Measurements from ENCODE around the gene CCDC192. TPM values are rescaled to one million over a fixed set of nuclear protein-coding genes. Genes with fewer than 3 reads are reported as not detected.
"Not testable (repeated sequence)": the region's sequence is repeated elsewhere in the genome, so short reads cannot be mapped to it uniquely, and the experiment has no call there.

The CCDC192 gene
- total RNA-seq, 1 donor from 2014 or later = 0.26 TPM

- no peak for DNase-seq (ENCODE audit: low spot score)
- no peak for TF ChIP-seq CTCF (IDR thresholded peaks at IDR 0.05; ENCODE audit: unreplicated experiment)
- no peaks in the 10 kb centered on the region for H3K9me3 Mint-ChIP-seq (ENCODE audit: unreplicated experiment)
- no peak overlapping the region for H3K27ac Mint-ChIP-seq (ENCODE audit: unreplicated experiment)
- H3K27me3 Mint-ChIP-seq (ENCODE audit: unreplicated experiment) = no peaks in the 10 kb centered on the region
- peaks cover 14% of the 10 kb centered on the region for H3K4me1 Mint-ChIP-seq (ENCODE audit: unreplicated experiment)
- no peaks in the 10 kb centered on the region for H3K36me3 Mint-ChIP-seq (ENCODE audit: low read depth, unreplicated experiment)
- peak overlapping the region; percentile 47 for H3K4me3 Mint-ChIP-seq (ENCODE audit: unreplicated experiment)
Observed at GRCh38 chr5:127739807-127740384, 36.7 kb downstream of the CCDC192 start.

- no peaks in the 10 kb centered on the region for H3K27me3 Mint-ChIP-seq (ENCODE audit: unreplicated experiment)
- no peaks in the 10 kb centered on the region for H3K36me3 Mint-ChIP-seq (ENCODE audit: low read depth, unreplicated experiment)
- no peak overlapping the region for H3K4me3 Mint-ChIP-seq (ENCODE audit: unreplicated experiment)
- TF ChIP-seq CTCF (IDR thresholded peaks at IDR 0.05; ENCODE audit: unreplicated experiment) = no peak
- H3K4me1 Mint-ChIP-seq (ENCODE audit: unreplicated experiment) = peaks cover 14% of the 10 kb centered on the region
- H3K9me3 Mint-ChIP-seq (ENCODE audit: unreplicated experiment) = no peaks in the 10 kb centered on the region
- H3K27ac Mint-ChIP-seq (ENCODE audit: unreplicated experiment) = no peak overlapping the region
- no peak for DNase-seq (ENCODE audit: low spot score)
Observed at GRCh38 chr5:127741412-127741811, 38.2 kb downstream of the CCDC192 start.

- no peaks in the 10 kb centered on the region for H3K36me3 Mint-ChIP-seq (ENCODE audit: low read depth, unreplicated experiment)
- TF ChIP-seq CTCF (IDR thresholded peaks at IDR 0.05; ENCODE audit: unreplicated experiment) = no peak
- no peaks in the 10 kb centered on the region for H3K9me3 Mint-ChIP-seq (ENCODE audit: unreplicated experiment)
- DNase-seq (ENCODE audit: low spot score) = no peak
- H3K4me1 Mint-ChIP-seq (ENCODE audit: unreplicated experiment) = peaks cover 14% of the 10 kb centered on the region
- no peaks in the 10 kb centered on the region for H3K27me3 Mint-ChIP-seq (ENCODE audit: unreplicated experiment)
- peak overlapping the region; percentile 7 for H3K27ac Mint-ChIP-seq (ENCODE audit: unreplicated experiment)
- H3K4me3 Mint-ChIP-seq (ENCODE audit: unreplicated experiment) = no peak overlapping the region
Observed at GRCh38 chr5:127744241-127744640, 41.0 kb downstream of the CCDC192 start.

- Mint-ChIP-seq H3K36me3 (ENCODE audit: low read depth, unreplicated experiment) (no peaks in the 10 kb centered on the region), H3K4me3 (ENCODE audit: unreplicated experiment) (no peak overlapping the region), H3K27ac (ENCODE audit: unreplicated experiment) (no peak overlapping the region), H3K4me1 (ENCODE audit: unreplicated experiment) (peaks cover 14% of the 10 kb centered on the region), H3K27me3 (ENCODE audit: unreplicated experiment) (no peaks in the 10 kb centered on the region), H3K9me3 (ENCODE audit: unreplicated experiment) (no peaks in the 10 kb centered on the region)
- DNase-seq (ENCODE audit: low spot score) = no peak
- TF ChIP-seq CTCF (IDR thresholded peaks at IDR 0.05; ENCODE audit: unreplicated experiment) = no peak
Observed at GRCh38 chr5:127746756-127747155, 43.6 kb downstream of the CCDC192 start.

GRCh38 chr5:127752503-127753265, 49.5 kb downstream of the CCDC192 start:
- not testable (repeated sequence) for H3K36me3 Mint-ChIP-seq (ENCODE audit: low read depth, unreplicated experiment); H3K4me3 Mint-ChIP-seq (ENCODE audit: unreplicated experiment); H3K4me1 Mint-ChIP-seq (ENCODE audit: unreplicated experiment); DNase-seq (ENCODE audit: low spot score); H3K27ac Mint-ChIP-seq (ENCODE audit: unreplicated experiment); H3K27me3 Mint-ChIP-seq (ENCODE audit: unreplicated experiment); H3K9me3 Mint-ChIP-seq (ENCODE audit: unreplicated experiment)
